HEK293 (cell line): Measurements from ENCODE around the gene ACTA1.

ENCODE experiments used
- GLIS1 ChIP-seq: fragments of 450-650 bp; formaldehyde crosslinking; IDR thresholded peaks from 2 replicates; pipeline ENCODE4 v1.5.1; 2016; ENCODE audit warnings: missing biosample characterization, missing genetic modification characterization
- ZBTB8A ChIP-seq: fragments of 450-650 bp; formaldehyde crosslinking; IDR thresholded peaks from 2 replicates; pipeline ENCODE4 v1.5.1; 2016; ENCODE audit warnings: missing biosample characterization, missing genetic modification characterization
- ZNF274 ChIP-seq, 2 experiments: fragments of 200-500 bp in 1 of 2; fragments of 450-650 bp in 1 of 2; sonication (Bioruptor generic) in 1 of 2; formaldehyde crosslinking in 1 of 2; IDR thresholded peaks; 2 replicates each; pipeline versions ENCODE4 v1.5.1 to v1.6.1; 2014 to 2016; ENCODE audit warnings: borderline replicate concordance in 1 of 2, inconsistent platforms in 1 of 2, low read length in 1 of 2, missing biosample characterization in 1 of 2, missing genetic modification characterization in 1 of 2

DNA sequence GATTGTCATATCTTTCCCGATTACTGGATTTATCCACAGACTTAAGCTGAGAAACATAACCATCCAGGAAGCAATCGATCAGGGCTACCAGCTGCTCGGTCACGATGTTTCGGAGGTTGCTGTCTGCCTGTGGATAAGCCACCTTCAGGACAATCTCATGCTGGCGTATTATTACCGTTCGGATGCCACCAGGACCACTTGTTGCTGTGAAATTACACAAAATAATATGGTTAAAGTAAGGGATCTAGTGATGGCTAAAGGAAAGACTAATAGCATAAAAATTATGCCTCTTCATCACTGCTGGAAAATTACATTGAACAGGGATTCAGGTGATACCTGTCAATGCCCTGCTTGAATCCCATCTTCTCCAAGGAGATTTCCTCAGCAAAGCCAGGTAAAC lies 30.8 kb upstream of the ACTA1 start:
- TF ChIP-seq GLIS1 (tag by site-specific recombination) (no peak), ZNF274 (IDR thresholded peaks at IDR 0.05; ENCODE audit: low read length) (no peak), ZNF274 (tag by site-specific recombination; IDR thresholded peaks at IDR 0.05; ENCODE audit: borderline replicate concordance) (no peak), ZBTB8A (tag by site-specific recombination) (no peak)
